Mesodermal cell (in vitro differentiated cells): ENCODE results near the gene TNFRSF6B.

Source experiments
- H3K27ac ChIP-seq: 2 replicates; pipeline ENCODE4 v1.7.0; 2013; ENCODE audit warnings: mild to moderate bottlenecking, low read depth, low read length, moderate library complexity; ENCODE audit not compliant: severe bottlenecking
- H3K36me3 ChIP-seq: 2 replicates; pipeline ENCODE4 v1.7.1; 2013; ENCODE audit warnings: mild to moderate bottlenecking, low read length, moderate library complexity; ENCODE audit not compliant: control insufficient read depth, insufficient read depth
- H3K4me1 ChIP-seq: one replicate; pipeline ENCODE4 v1.7.1; 2013; ENCODE audit warnings: mild to moderate bottlenecking, low read length; ENCODE audit not compliant: insufficient read depth, control insufficient read depth, poor library complexity, severe bottlenecking
- H3K4me3 ChIP-seq: 2 replicates; pipeline ENCODE4 v1.7.0; 2013; ENCODE audit warnings: low read length, control low read depth, mild to moderate bottlenecking; ENCODE audit not compliant: insufficient read depth, poor library complexity, severe bottlenecking; ENCODE audit errors: extremely low read depth
- H3K9me3 ChIP-seq: 2 replicates; pipeline ENCODE4 v1.7.1; 2013; ENCODE audit warnings: mild to moderate bottlenecking, low read length, moderate library complexity; ENCODE audit not compliant: control insufficient read depth
- WGBS, 2 experiments: methylation state at CpG; one replicate each; pipeline ENCODE4 v1.1.5; 2013; ENCODE audit warnings: missing lambda C conversion rate in 2 of 2; ENCODE audit not compliant: insufficient coverage in 2 of 2; 5-methylcytosine and 5-hydroxymethylcytosine counted together

TNFRSF6B gene

DNA sequence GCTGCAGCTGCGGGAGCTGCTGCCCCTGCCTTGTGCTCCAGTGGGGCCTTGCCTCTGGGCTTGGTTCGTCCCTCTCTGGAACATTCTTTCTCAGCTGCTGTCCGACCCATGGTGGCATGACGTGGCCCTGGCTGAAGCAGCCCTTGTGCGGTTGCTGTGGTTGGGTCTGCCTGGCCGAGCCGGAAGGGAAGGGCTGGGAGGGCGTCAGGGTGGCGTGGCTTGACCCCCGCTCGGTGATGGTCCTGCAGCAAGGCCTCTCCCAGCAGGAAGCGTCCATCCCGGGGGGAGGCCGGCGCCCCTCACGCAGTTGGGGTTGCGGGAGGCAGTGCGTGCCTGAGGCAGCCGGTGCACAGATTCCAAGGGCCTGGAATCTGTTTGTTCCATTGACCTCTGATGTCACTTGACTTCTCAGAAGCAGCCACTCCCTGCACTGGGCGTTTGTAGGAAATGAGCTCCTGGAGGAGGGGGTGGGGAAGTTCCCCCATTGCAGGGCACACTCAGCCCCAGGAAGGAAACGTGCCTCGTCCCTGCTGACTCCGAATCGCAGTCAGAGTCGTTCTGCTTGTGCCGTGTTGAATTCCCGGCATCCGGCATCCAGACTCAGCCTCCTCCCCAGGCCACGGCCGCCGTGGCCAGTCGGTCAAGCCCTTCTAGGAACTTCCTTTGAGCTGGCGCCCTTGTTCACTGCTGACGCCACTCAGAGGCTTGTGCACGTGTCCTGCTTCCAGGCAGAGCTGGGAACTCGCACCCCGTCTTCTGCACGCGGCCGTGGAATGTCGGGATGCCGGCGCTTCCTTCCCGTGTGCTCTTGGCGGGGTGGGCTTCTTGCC lies 9.7 kb upstream of the TNFRSF6B start:
- Histone ChIP-seq H3K4me3 (no peak overlapping the region), H3K27ac (peak overlapping the region; percentile 73), H3K9me3 (no peaks in the 10 kb centered on the region), H3K4me1 (peaks cover 26% of the 10 kb centered on the region), H3K36me3 (no peaks in the 10 kb centered on the region)
- 91 to 92% methylated on average over 41 of the region's 45 CpGs for WGBS, 2 experiments

DNA sequence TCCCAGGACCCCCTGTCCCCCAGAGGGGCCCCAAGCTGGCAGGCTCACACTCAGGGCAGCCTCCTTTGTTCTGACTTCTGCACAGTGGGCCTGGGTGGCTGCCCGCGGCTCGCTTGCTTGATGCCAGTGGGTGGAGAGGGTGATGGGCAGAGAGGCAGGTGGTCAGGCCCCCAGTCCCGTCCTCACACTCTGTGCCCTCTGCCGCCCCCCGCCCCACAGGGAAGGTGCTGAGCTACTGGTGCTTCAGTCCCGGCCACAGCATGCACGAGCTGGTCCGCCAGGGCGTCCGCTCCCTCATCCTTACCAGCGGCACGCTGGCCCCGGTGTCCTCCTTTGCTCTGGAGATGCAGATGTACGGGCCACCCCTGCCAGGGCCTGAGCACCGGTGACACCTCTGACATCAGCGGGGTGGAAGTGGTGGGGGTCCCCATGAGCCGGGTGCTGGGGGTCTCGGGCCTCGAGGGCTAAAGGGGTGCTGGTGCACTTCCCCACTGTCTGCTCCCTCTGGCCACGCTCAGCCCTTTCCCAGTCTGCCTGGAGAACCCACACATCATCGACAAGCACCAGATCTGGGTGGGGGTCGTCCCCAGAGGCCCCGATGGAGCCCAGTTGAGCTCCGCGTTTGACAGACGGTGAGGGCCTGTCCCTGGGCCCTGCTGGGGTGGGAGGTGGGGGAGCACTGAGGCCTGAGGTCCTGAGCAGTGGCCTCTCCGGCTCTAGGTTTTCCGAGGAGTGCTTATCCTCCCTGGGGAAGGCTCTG lies 8.9 kb upstream of the TNFRSF6B start:
- Histone ChIP-seq H3K9me3 (no peaks in the 10 kb centered on the region), H3K4me1 (peaks cover 22% of the 10 kb centered on the region), H3K36me3 (no peaks in the 10 kb centered on the region), H3K27ac (no peak overlapping the region), H3K4me3 (no peak overlapping the region)
- WGBS, 2 experiments, result 96 to 97% methylated on average over 19 to 26 of the region's 29 CpGs

DNA sequence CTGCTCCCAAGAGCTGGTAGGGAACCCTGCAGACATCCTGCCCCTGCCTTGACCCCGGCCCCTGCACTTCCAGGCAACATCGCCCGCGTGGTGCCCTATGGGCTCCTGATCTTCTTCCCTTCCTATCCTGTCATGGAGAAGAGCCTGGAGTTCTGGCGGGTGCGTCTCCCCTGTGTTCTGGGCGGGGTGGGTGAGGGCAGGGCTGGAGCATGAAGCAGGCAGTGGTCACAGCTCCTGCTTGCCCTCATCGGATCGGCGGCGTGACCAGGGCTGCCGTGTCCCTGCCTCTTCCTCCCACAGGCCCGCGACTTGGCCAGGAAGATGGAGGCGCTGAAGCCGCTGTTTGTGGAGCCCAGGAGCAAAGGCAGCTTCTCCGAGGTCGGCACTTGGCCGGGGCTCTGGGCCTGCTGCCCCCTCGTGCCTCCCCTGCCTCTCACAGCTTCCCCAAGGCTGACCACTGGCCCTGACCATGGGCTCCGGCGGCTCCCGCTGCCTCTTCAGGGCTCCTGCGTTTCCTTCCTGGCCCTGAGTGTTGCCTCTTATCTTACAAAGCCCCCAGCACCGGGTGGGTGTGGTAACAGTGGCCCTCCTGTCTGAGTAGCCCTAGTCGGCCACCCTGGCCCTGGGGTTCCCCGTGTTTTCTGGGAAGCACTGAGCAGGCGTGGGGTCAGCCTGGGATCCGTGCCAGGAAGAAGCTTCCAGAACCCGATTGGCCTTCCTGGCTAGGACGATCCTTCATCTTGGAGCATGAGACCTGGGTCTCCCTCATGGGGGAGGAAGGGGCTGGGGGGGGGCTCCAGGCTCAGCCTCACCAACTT lies 8.0 kb upstream of the TNFRSF6B start:
- H3K4me1 ChIP-seq, result peaks cover 17% of the 10 kb centered on the region
- H3K4me3 ChIP-seq, result no peak overlapping the region
- 92 to 95% methylated on average over 19 to 28 of the region's 31 CpGs for WGBS, 2 experiments
- no peaks in the 10 kb centered on the region for H3K9me3 ChIP-seq
- H3K36me3 ChIP-seq, result no peaks in the 10 kb centered on the region
- H3K27ac ChIP-seq, result no peak overlapping the region

DNA sequence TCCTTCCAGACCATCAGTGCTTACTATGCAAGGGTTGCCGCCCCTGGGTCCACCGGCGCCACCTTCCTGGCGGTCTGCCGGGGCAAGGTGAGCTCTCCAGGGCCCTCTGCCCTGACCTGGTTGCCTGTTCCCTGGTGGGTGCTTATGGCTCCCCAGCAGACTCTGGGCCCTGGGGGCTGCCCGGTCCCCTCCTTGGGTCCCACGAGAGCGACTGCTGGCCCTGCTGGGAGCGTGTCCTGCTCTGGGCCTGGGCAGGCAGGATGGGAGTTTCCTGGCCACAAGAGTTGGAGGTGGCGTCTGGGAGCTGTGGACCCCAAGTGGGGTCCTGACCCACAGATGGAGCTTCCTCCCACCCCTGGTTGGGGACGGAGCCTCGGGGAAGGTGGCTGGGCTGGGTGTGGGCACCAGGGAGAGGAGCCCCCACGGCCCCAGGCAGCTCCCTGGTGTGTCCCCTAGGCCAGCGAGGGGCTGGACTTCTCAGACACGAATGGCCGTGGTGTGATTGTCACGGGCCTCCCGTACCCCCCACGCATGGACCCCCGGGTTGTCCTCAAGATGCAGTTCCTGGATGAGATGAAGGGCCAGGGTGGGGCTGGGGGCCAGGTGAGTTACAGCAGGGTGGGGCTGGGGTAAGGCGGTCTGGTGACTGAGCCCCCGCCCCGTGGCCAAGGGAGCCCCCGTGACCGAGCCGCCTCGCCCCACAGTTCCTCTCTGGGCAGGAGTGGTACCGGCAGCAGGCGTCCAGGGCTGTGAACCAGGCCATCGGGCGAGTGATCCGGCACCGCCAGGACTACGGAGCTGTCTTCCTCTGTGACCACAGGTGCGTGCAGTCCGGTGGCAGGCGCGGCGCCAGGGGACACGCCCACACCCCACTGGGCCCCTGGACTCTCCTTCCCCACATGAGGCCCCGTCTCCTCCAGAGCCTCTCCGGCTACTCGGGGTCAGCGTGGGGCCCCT lies 7.1 kb upstream of the TNFRSF6B start:
- peaks cover 2% of the 10 kb centered on the region for H3K36me3 ChIP-seq
- peaks cover 17% of the 10 kb centered on the region for H3K4me1 ChIP-seq
- H3K4me3 ChIP-seq, result no peak overlapping the region
- H3K9me3 ChIP-seq, result no peaks in the 10 kb centered on the region
- WGBS, 2 experiments, result 98% methylated on average over 38 to 44 of the region's 44 CpGs
- H3K27ac ChIP-seq, result no peak overlapping the region

DNA sequence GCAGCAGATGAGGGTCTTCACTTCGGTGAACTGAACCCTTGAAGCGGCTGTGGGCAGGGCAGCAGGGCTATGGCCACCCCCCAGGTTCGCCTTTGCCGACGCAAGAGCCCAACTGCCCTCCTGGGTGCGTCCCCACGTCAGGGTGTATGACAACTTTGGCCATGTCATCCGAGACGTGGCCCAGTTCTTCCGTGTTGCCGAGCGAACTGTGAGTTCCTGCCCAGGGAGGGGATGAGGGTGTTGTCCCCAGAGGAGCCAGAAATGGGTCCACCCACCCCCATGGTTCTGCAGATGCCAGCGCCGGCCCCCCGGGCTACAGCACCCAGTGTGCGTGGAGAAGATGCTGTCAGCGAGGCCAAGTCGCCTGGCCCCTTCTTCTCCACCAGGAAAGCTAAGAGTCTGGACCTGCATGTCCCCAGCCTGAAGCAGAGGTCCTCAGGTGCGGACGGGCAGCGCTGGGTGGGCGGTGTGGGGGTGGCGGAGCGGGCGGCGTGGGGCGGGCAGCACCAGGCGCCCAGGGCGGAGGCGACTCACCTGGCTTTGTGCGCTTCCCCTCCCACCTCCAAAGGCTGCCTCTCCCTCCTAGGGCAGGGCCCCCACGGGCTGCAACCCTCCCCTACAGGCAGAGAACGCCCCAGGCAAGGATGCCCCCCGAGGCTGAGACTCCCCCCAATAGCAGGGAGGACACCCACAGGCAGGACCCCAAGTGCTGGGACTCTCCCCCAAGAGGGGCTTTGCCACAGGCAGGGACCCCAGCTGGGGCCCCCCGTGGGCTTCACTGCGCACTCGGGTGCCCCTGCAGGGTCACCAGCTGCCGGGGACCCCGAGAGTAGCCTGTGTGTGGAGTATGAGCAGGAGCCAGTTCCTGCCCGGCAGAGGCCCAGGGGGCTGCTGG lies 6.2 kb upstream of the TNFRSF6B start:
- Histone ChIP-seq H3K9me3 (no peaks in the 10 kb centered on the region), H3K36me3 (peaks cover 6% of the 10 kb centered on the region), H3K4me3 (no peak overlapping the region), H3K4me1 (peaks cover 17% of the 10 kb centered on the region), H3K27ac (no peak overlapping the region)
- 90 to 96% methylated on average over 22 to 35 of the region's 40 CpGs for WGBS, 2 experiments

DNA sequence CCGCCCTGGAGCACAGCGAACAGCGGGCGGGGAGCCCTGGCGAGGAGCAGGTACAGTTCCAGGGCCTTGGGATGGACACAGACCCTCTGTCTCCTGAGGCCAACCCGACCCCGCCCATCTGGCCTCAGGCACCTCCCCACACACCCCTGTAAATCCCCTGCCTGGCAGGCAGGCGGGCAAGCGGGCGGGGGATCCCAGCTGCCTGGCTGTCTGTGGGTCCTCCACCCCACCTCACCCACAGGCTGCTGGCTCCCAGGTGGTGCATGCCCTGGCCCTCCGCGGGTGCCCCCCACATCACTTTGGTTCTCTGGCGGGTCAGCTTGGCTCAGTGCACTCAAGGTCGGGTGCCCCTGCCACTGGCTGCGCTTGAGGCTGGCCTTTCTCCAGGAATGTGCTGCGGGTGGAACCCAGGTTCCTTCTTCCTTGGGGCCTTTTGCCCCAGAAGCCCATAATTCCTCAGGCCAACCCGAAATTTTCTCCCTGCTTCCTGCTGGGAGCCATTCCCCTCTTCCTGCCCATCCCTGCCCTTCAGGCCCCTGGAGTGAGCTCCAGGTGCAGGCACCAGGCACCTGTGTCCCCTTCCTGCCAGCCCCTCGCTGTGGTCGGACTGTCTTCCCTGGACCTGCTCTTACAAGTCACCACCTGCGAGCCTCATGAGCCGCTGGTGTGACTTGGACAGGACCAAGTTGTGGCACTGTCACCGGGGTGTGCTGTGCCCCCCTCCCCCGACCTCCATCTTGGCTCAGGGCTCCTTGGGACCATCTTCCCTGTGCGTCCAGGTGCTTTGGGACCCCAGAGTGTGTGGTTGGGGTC lies 5.3 kb upstream of the TNFRSF6B start:
- no peak overlapping the region for H3K4me3 ChIP-seq
- H3K4me1 ChIP-seq, result peaks cover 15% of the 10 kb centered on the region
- 96 to 97% methylated on average over 17 to 22 of the region's 24 CpGs for WGBS, 2 experiments
- no peaks in the 10 kb centered on the region for H3K9me3 ChIP-seq
- peaks cover 6% of the 10 kb centered on the region for H3K36me3 ChIP-seq
- no peak overlapping the region for H3K27ac ChIP-seq

DNA sequence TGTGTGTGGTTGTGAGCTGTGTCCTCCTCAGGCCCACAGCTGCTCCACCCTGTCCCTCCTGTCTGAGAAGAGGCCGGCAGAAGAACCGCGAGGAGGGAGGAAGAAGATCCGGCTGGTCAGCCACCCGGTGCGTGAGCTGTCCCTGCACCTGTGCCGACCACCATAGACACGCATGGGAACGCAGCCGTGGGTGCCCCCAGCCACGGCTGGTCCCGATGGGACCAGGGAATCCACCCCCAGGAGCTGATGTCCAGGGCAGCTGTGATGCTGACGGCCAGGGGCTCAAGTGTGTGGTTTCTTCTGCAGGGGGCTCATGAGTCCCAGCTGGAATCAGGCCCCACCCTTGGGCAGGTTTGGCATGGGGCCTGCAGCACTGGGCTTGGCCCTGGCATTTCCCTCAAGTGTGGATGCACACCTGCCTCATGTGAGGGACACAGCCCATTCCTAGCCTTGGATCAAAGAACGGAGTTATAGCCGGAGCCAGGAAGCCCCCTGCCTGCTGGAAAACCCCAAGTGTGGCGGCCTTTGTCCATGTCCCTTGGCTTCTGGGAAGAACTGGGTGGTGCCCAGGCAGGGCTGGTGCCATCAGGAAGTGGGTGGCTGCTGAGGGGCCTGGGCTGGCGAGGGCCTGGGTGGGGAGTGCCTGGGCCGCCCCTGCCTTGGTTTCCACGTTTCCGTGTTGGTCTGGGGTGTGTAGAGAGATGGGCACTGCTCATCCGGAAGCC lies 4.6 kb upstream of the TNFRSF6B start:
- H3K4me1 ChIP-seq, result peaks cover 10% of the 10 kb centered on the region
- no peak overlapping the region for H3K4me3 ChIP-seq
- H3K9me3 ChIP-seq, result no peaks in the 10 kb centered on the region
- H3K27ac ChIP-seq, result peak overlapping the region; percentile 16
- H3K36me3 ChIP-seq, result peaks cover 6% of the 10 kb centered on the region
- 93 to 94% methylated on average over 18 to 21 of the region's 21 CpGs for WGBS, 2 experiments

DNA sequence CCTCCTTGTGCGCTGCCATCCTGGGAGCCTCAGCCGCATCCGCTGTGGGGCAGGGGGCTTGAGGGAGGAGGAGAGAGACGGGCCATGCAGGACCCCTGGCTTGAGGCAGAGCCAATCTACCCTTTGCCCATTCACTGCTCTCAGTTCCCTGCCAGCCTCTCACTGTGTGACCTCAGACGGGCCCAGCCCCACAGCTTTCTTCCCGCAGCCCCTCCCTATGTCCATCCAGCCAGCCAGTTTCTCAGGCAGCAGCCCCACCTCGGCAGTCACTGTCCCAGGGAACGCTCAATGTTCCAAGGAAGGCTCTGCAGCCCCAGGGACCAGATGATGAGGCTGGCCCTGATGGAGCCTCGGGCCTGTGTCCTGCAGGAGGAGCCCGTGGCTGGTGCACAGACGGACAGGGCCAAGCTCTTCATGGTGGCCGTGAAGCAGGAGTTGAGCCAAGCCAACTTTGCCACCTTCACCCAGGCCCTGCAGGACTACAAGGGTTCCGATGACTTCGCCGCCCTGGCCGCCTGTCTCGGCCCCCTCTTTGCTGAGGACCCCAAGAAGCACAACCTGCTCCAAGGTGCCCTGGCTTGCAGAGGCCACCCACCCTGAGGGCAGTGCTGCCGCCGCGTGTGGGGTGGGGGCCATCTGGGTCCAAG lies 3.9 kb upstream of the TNFRSF6B start:
- Histone ChIP-seq H3K4me3 (no peak overlapping the region), H3K4me1 (peaks cover 5% of the 10 kb centered on the region), H3K9me3 (no peaks in the 10 kb centered on the region), H3K36me3 (peaks cover 6% of the 10 kb centered on the region), H3K27ac (peak overlapping the region; percentile 16)
- WGBS, 2 experiments, result 92 to 94% methylated on average over 15 to 17 of the region's 20 CpGs
